GM18519 (cell line): ENCODE measurements around the gene KIF13A.
"Not testable (repeated sequence)": the region's sequence is repeated elsewhere in the genome, so short reads cannot be mapped to it uniquely, and the experiment has no call there.

ENCODE experiments used
- ATAC-seq: cut with Tn5 transposase; IDR thresholded peaks from one replicate; pipeline ENCODE4 v1.9.1; 2021; ENCODE audit warnings: mild to moderate bottlenecking, moderate library complexity; ENCODE audit not compliant: unreplicated experiment, low FRiP score

Gene KIF13A

DNA sequence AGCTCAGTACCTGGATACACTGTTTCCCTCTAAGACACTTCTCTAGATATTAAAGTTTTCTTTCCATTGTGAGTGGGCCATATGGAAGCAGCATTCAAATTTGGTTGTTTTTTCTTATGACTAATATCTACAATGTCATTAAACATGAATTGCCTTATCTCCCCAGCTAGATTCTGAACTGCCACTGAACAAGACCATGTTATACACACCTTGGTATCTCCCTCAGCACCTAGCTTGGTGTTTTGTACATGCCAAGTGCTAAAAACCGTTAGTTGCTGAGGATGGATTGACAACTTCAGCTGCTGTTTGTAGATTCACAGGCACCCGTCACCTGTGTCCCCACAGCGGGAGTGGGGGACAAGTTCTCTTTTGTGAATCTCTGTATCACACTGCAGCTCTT lies 131.1 kb downstream of the KIF13A start:
- no peak for ATAC-seq

DNA sequence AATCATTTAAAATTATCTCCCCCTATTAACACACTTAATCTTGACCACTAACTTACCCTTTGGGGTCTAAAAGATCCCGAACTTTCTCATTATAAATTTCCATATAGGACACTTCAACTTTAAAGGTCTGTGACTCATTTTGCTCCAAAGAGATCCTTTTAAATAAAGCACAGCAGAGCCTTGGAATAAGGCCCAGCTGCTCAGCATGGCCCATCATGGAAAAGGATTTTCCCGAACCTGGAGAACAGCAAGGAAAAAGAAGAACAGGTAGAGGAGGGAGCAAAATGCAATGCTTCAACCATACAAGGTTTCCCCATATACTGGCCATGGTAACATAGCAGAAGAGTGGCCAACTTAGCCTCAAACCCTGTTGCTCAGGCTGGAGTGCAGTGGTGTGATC lies 132.1 kb downstream of the KIF13A start:
- ATAC-seq, result no peak

DNA sequence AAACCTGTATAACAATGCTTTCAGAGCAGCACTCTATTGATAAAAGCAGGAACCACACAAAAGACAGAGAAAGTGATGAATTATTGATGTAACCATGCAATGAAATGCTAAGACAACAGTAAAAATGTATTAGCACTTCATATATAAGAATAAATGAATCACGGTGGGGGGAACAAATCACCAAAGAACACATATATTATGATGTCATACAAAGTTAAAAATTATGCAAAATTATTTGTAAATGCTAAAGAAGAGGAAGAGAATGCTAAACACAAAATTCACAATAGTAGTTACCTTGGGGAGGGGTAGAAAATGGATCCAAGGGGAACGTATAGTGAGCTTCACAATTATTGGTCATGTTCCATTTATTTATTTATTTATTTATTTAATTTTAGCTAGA lies 133.9 kb downstream of the KIF13A start:
- no peak for ATAC-seq

DNA sequence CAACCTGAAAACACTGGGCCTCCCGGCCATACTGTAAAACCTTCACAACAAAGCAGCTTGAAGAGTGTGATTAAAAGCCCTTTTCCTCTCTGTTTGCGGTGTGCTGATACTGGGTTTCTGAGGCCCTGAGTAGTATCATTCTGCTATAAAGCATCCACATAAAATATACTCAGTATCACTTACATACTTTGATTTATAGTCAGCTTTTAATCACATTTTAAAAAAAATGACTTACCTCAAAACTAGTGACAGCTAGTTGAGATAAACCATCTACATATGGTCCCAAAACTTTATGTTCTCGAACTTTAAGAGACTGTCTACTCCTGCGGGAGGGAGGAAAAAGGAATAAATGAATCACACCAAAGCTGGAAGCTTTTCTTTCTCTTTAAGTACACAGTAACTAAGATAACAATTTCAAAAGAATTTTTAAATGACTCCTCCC lies 135.7 kb downstream of the KIF13A start:
- no peak for ATAC-seq

DNA sequence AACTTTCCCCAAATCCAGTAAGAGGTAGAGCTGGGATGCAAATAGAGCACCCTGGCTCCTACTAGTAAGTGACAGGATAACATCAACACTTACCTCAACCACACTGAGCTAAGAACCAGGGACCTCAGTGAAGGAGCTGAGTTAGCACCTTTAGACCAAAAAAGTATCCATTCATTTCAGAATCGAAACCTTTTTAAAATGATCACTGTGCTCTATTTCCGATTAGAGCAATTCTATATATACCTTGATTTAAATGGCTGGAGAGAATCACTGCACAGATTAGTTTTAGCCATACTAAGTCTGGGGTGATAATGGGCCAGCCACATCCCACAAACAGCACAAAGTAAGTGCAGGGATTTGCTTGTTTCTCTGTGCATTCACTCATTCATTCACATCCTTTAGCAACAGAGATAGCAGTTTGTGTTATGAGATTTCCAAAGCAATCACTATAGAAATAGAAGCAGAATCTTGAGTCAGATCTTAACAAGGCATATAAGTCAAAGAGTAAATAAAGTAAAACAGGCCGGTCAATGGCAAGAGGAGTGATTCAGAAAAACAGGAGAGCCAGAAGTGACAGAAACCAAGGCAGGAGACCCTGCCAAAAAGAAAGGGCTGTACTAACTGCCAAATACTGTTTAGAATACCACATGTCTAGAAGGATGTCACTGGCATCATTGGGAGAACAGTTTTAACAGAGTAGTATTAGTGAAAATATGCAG lies 136.3 kb downstream of the KIF13A start:
- peak; percentile 68 for ATAC-seq

DNA sequence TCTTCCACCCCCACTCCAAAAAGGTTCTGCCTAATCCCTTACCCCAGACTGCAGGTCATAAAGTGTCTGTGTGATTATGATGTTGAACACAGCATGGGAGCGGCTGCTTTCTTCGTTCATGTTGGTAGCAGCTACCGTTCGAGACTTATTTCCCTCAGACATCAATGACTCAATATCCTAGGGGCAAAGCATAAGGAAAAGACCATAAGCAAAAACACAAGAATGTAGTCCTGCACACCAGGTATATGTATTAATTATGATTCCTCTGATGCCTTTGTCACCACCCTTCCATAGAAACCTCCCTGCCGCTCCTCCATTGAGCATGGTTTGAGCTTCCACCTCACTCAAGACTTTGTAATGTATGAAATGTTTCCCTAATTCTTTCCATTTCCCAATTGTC lies 137.2 kb downstream of the KIF13A start:
- ATAC-seq, result no peak

DNA sequence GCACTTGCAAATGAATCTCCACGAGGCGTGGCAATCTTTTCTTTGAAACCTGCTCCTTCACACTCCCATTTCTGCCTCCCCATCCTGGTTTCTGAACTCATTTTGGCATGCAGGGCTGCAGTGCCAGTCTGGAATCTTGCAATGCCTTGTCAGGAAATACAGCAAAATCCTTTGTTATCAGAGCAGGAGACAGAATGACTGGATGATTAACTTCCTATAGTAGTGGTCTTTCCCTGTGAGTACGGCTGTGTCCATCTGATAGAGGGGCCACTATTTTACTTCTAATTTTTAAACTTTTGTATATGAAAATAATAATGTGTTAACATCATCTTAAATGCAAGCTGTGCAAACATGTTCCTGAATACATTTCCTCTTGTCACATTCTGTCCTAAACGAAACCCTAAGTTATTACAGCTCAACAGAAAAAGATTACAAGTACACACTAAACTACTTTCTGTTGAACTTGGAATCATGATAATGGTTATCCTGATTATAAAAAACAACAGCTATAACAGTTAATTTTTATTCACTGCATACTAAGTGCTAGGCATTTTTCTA lies 140.2 kb downstream of the KIF13A start:
- ATAC-seq, result no peak

DNA sequence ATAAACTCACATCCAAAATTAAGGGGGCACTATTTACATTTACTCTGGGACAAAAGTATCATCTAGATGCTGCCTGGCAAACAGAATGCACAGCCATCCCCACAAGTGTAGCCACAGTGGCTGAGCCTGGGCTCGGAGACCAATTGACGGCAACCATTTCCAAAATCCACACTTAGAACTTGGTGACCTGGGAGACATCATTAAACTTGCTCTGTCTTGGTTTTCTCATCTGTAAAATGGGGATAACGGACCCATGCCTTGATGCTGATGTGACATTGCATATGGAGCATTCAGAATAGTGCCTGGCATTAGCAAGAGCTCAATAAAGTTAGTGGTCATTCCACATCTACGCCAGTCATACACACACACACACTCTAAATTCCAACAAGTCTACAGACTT lies 140.7 kb downstream of the KIF13A start:
- no peak for ATAC-seq

DNA sequence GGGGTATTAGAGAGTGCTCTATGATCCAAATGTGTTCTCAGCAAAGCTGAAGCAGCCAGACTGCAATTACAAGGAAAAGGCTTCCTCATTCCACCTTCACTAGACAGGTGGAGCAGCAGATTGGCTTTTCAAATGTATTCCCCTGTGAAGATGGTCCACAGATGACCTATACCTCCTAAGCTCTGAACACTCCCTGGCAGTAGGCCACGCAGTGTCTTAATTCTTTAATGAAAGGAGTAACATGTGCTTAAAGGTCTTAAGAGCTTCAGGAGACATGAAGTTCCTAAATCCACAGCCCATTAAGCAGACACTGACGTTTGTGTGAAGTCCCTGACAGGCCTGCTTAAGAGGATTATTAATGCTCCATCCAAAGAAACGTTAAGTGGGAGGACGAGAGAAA lies 141.8 kb downstream of the KIF13A start:
- no peak for ATAC-seq

DNA sequence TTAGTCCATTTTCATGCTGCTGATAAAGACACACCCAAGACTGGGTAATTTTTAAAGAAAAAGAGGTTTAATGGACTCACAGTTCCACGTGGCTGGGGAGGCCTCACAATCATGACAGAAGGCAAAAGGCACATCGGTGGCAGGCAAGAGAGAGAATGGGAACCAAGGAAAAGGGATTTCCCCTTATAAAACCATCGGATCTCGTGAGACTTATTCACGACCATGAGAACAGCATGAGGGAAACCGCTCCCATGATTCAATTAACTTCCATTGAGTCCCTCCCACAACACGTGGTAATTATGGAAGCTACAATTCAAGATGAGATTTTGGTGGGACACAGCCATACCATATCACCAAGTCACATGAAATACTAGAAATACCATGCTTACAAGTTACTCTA lies 142.5 kb downstream of the KIF13A start:
- ATAC-seq, result not testable (repeated sequence)

DNA sequence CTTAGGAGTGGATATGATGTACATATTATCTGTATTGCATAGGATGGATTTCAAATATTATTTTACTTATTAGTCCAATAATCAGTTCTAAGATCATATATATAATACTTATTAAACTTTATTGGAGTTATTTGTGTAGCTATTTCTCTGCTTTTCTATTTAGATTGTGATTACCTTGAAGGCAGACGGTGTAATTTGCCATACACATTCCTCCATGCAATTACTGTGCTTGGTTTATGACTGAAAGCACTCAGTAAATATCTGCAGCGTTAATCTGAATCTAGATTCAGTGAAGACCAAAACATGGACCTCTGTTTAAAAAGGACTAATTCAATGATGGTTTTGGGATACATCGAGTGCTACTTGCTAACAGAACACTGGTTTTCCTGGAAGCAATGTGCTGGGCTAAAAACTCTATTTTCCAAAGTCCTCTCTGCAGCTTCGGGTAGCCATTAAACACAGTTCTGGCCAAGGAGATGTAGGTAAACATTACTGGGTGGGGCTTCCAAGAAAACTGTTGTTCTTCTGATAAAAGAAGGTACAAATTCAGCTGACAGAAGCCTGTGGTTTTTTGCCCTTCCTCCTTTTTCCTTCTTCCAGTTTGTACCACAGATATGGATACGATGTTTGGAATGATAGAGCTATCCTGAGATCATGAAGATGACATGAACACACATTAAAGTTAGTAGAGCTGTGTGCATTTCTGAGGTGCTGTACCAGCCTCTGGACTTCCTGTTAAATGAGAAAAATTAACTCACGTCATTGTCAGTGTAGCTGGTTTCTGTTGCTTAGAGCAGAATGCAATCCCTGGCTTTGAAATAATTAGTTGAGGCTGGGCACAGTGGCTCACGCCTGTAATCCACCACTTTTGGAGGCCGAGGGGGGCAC lies 144.3 kb downstream of the KIF13A start:
- ATAC-seq, result no peak

DNA sequence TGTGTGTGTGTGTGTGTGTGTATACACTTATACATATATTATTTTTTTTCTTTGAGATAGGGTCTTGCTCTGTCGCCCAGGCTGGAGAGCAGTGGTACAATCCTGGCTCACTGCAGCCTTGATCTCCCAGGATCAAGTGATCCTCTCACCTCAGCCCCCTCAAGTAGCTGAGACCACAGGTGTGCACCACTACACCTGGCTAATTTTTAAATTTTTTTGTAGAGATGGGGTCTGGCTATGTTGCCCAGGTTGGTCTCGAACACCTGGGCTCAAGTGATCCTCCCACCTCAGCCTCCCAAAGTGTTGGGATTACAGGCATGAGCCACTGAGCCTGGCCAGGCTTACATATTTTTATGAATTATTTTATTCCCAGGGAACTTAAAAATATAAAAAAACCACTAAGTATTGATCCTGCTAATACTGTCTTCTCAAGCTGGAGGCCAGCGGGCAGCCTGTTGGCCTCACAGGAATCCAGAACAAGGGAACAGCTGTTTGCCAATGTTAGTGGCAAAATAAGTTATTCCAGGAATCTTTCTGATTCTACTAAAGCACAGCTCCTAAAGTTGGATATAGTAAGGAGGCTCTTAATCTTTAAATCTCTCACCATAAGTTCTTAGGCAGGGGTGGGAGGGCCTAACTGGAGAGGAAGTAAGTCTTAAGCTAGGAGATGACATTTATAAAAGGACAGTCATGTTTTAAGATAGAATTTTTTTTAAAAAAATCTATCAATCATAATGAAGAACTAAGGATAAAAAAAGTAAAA lies 145.2 kb downstream of the KIF13A start:
- ATAC-seq, result no peak

DNA sequence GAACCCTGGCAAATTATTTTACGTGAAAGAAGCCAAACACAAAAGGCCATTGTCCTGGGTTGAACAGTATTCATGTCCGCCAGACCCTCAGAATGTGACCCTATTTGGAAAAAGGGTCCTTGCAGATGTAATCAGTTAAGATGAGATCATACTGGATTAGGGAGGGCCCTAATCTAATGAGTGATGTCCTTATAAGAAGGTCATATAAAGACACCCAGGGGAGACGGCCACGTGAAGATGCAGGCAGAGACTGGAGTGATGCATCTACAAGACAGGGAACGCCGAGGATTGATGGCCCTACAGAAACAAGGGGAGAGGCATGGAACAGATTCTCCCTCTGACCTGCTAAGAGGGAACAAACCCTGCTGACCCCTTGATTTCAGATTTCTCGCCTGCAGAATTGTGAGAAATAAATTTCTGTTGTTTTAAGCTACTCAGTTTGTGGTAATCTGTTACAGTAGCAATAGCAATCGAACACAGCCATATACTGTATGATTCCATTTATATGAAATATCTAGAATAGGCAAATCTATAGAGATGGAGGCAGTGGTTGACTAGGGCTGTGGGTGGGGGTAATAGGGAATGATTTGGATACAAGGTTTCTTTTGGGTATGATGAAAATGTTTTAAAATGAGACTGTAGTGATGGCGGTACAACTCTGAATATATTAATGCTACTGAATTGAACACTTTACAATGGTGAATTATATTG lies 147.8 kb downstream of the KIF13A start:
- ATAC-seq, result no peak

DNA sequence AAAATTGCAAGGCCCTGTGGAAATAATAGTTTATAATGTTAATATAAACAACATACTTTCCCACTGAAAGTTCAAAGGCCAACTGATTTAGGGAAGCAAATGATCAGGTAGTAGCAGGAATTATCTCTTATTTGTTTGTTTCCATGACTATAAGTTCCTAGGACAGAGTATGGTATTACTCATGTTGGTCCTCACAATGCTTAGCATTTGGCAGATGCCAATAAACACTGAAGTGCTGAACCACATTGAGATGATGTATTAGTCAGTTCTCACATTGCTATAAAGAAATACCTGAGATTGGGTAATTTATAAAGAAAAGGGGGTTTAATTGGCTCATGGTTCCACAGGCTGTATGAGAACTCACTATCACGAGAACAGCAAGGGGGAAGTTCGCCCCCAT lies 151.1 kb downstream of the KIF13A start:
- ATAC-seq, result no peak

DNA sequence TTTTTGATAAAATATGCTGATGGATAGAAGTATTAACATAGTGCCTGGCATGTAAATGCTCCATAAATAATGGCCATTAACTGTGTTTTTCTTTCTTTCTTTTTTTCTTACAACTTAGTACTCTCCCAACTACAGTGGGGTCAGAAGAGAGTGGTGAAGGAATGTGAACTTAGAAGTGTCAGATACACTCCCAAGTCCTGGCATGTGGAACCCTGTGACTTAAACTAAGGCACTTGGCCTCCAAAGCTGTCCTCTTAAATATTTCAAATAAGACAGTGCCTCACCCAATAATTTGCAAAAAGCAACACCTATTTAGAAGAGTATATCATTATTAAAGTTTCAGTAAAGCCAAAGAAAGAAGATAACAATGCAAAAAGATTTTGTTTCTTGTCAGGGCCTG lies 151.7 kb downstream of the KIF13A start:
- ATAC-seq, result no peak

DNA sequence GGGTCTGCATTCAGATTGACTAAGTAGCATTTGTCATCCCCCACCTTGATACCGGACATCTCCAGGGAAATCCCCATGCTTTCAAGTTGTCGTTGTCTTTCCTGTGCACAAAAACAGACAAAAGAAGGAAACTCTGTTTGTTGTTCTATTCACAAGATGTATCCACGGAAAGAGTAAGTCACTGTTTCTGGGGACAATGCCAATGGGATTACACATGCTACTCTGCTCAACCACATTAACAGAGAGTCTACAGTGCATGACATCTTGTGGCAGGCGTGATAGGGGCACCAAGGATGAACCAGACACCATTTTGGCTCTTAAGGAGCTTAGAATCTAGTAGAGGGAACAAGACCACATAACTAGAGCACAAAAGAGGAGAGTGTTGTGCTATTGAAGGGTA lies 156.3 kb downstream of the KIF13A start:
- no peak for ATAC-seq

DNA sequence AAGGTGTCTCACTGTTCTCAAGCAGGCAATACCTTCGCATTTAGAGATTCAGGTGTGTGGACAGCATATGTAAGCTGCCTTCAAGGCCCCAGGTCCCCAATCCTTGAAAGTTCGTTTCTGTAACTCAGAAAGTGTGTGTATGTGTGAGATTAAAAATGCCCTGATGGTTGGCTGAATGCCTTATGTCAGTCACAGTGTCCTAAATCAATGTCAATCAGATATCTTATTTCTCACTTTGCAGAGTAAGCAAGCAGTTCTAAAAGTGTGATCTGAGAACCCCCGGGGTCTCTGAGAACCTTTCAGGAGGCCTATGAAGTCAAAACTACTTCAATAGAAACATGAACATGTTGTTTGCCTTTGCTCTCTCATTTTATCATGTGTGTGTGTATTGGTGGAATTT lies 157.5 kb downstream of the KIF13A start:
- no peak for ATAC-seq

DNA sequence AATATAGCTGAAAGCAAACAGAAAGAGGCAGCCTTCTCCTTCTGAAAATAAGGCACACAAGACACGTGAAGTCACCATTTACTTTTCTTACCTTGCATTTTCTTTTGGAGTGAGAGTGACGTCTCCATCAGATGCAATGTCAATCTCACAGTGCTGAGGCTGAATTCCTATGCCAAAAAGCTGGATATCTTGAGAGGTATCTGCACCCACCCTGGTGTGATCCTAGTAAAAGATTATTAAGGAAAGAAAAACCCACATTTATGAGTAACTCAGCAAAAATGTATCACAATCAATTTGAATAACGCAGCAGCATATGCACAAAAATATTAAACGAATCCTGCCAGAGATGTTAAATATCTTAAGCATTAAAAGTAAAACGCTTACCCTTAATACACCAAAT lies 159.3 kb downstream of the KIF13A start:
- no peak for ATAC-seq

DNA sequence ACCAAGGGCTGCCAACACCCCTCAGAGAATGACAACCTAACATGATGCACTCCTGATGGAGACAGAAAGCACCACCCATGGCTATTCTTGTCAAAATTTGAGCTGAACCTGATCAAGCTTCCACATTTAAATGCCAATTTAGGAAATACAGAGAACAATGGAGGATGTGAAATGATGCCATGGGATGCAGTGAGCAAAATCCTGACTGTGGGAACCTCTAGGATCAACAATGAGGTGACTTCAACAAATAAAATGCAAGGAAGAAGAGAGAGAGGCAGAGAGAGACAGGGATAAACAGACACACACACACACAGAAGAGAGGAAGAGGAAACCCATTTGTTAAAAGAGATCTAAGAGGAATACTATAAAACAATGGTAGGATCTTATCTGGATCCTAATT lies 161.1 kb downstream of the KIF13A start:
- ATAC-seq, result no peak

DNA sequence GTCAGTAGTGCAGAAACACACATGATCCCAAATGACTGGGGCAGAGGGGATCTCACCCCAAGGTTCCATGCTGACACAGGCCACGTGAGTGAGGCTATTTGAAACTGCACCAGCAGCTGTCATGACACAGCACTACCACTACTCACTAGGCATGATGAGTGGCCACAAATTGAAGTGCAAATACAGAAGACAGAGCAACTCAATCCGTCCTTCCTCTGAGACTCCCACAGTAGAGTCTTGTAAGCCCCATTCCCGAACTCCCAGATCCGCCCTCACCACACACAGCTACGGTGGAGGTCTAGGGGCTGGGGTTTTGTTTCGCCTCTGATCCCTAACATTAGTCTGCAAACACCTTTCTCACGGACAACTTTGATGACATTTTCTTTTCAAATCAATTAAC lies 167.4 kb downstream of the KIF13A start:
- no peak for ATAC-seq
